ENCODE results near the gene ACTL10. TPM values are rescaled to one million over a fixed set of nuclear protein-coding genes. Genes with fewer than 3 reads are reported as not detected.

The ACTL10 gene
- polyA plus RNA-seq, 2 of the 4 experiments (the other 2 are of a cell fraction) = not detected

GRCh38 chr20:33687993-33688937 lies 21.5 kb downstream of the ACTL10 start:
- CTCF ChIA-PET = interaction anchor here (1.2 kb wide), 3 partner anchors 10 to 44 kb away, joined by 3 read pairs; partner anchors contain the start of gene ZNF341
- ATAC-seq (no peak), DNase-seq (ENCODE audit: low read depth in 1 of 2, low spot score in 1 of 2) (no peak), FAIRE-seq (no peak)
- H3K9me3 ChIP-seq = no peaks in the 10 kb centered on the region
- TF ChIP-seq MYC (IDR thresholded peaks at IDR 0.05; ENCODE audit: borderline replicate concordance, low read length) = no peak
- no peak for TF ChIP-seq CBX8 (IDR thresholded peaks at IDR 0.05)
- no peak for TF ChIP-seq CEBPB (IDR thresholded peaks at IDR 0.05)
- no peak for TF ChIP-seq POLR2A (IDR thresholded peaks at IDR 0.05; ENCODE audit: low read length)
- TF ChIP-seq, protein P1, sequence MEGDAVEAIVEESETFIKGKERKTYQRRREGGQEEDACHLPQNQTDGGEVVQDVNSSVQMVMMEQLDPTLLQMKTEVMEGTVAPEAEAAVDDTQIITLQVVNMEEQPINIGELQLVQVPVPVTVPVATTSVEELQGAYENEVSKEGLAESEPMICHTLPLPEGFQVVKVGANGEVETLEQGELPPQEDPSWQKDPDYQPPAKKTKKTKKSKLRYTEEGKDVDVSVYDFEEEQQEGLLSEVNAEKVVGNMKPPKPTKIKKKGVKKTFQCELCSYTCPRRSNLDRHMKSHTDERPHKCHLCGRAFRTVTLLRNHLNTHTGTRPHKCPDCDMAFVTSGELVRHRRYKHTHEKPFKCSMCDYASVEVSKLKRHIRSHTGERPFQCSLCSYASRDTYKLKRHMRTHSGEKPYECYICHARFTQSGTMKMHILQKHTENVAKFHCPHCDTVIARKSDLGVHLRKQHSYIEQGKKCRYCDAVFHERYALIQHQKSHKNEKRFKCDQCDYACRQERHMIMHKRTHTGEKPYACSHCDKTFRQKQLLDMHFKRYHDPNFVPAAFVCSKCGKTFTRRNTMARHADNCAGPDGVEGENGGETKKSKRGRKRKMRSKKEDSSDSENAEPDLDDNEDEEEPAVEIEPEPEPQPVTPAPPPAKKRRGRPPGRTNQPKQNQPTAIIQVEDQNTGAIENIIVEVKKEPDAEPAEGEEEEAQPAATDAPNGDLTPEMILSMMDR (IDR thresholded peaks at IDR 0.05) = no peak
- no peak for TF ChIP-seq NR3C1 (IDR thresholded peaks at IDR 0.05)
- TF ChIP-seq ZSCAN20 (CRISPR knock-in tag; IDR thresholded peaks at IDR 0.05) = no peak
- no peak for TF ChIP-seq KDM1A (IDR thresholded peaks at IDR 0.05; ENCODE audit: low read depth)
- TF ChIP-seq RCOR1 (IDR thresholded peaks at IDR 0.05; ENCODE audit: low read depth, low read length) = no peak
- TF ChIP-seq RAD21 (conservative IDR thresholded peaks at IDR 0.05 in 1 of 2, IDR thresholded peaks at IDR 0.05 in 1 of 2) = no peak
- TF ChIP-seq BCL3 (IDR thresholded peaks at IDR 0.05) = no peak
- H3K4me2 ChIP-seq = no peak overlapping the region
- H3K4me1 ChIP-seq = peaks cover 19% of the 10 kb centered on the region
- no peak overlapping the region for H3K27ac ChIP-seq
- POLR2A ChIA-PET = no interaction called here
- H3K4me3 ChIP-seq = no peak overlapping the region
- WGBS (ENCODE audit: missing lambda C conversion rate) = 85% methylated on average over 3 of the region's 3 CpGs

- Histone ChIP-seq H3K9me3 (no peaks in the 10 kb centered on the region), H3K4me2 (no peak overlapping the region), H3K4me1 (peaks cover 18% of the 10 kb centered on the region), H3K4me3 (no peak overlapping the region), H3K27ac (no peak overlapping the region)
- WGBS (ENCODE audit: missing lambda C conversion rate) = 91% methylated on average over 3 of the region's 3 CpGs
- ATAC-seq (no peak), DNase-seq (ENCODE audit: low read depth in 1 of 2, low spot score in 1 of 2) (no peak), FAIRE-seq (no peak)
- TF ChIP-seq JUNB (IDR thresholded peaks at IDR 0.05) = no peak
- no peak for TF ChIP-seq CHD4 (IDR thresholded peaks at IDR 0.05; ENCODE audit: borderline replicate concordance)
- no peak for TF ChIP-seq PHF8 (IDR thresholded peaks at IDR 0.05; ENCODE audit: borderline replicate concordance, low read depth)
- no peak for TF ChIP-seq ZSCAN20 (CRISPR knock-in tag; IDR thresholded peaks at IDR 0.05)
- TF ChIP-seq HDAC2 (IDR thresholded peaks at IDR 0.05) = no peak
- no peak for TF ChIP-seq HOXB5 (CRISPR knock-in tag; IDR thresholded peaks at IDR 0.05)
- no peak for TF ChIP-seq EHF (CRISPR knock-in tag; IDR thresholded peaks at IDR 0.05)
- TF ChIP-seq USF2 (IDR thresholded peaks at IDR 0.05) = no peak
- TF ChIP-seq NFE2L2 (conservative IDR thresholded peaks at IDR 0.05; ENCODE audit: low read length) = no peak
- no peak for TF ChIP-seq FOSB (CRISPR knock-in tag; IDR thresholded peaks at IDR 0.05)
- no peak for TF ChIP-seq KDM5A (IDR thresholded peaks at IDR 0.05)
- no peak for TF ChIP-seq POLR2AphosphoS2 (conservative IDR thresholded peaks at IDR 0.05; ENCODE audit: low read length)
- no peak for TF ChIP-seq EHMT2 (IDR thresholded peaks at IDR 0.05; ENCODE audit: low read depth)
- POLR2A ChIA-PET = no interaction called here
- CTCF ChIA-PET = interaction anchor here (0.9 to 1.6 kb wide), 2 partner anchors 8 to 131 kb away, joined by 3 to 4 read pairs; no protein-coding TSS in a partner anchor
Observed at GRCh38 chr20:33688938-33689424, 22.2 kb downstream of the ACTL10 start.

Measured in A549 (cell line).